ENCODE results near the gene ITPK1. TPM values are rescaled to one million over a fixed set of nuclear protein-coding genes. Genes with fewer than 3 reads are reported as not detected.

Gene ITPK1
- polyA plus RNA-seq, 1 of the 3 experiments (the other 2 are of a cell fraction) = 23.2 TPM

GRCh38 chr14:92907316-92907911, 208.3 kb downstream of the ITPK1 start:
- Histone ChIP-seq H2AFZ (ENCODE audit: low read depth) (no peak overlapping the region), H3K9me3 (no peaks in the 10 kb centered on the region), H3K27me3 (ENCODE audit: insufficient read depth) (no peaks in the 10 kb centered on the region), H3K4me2 (no peak overlapping the region), H3K9ac (no peak overlapping the region), H3K36me3 (replicated peaks in 1 of 2; ENCODE audit: control insufficient read depth in 1 of 2, insufficient read depth in 2 of 2, low read length in 1 of 2) (no peaks in the 10 kb centered on the region), H3K9me2 (no peaks in the 10 kb centered on the region), H3K4me1 (ENCODE audit: control insufficient read depth in 1 of 2, insufficient read depth in 2 of 2, low read depth in 1 of 2, low read length in 1 of 2) (peaks cover 0 to 19% of the 10 kb centered on the region in 2 experiments; a peak in 1 of 4 replicates), H4K20me1 (ENCODE audit: insufficient read depth) (no peaks in the 10 kb centered on the region), H3K4me3 (ENCODE audit: low read depth in 2 of 2, low read length in 1 of 2) (no peak overlapping the region), H3K27ac (ENCODE audit: low read depth in 2 of 2, low read length in 1 of 2) (peak overlapping the region in 1 of 2 experiments; percentile 93; a peak in 2 of 4 replicates), H3K79me2 (ENCODE audit: insufficient read depth) (no peaks in the 10 kb centered on the region), H3F3A (replicated peaks; ENCODE audit: insufficient read depth) (no peaks in the 10 kb centered on the region)
- ChIA-PET CTCF (interaction anchor here (0.7 to 1.6 kb wide), 6 partner anchors 8 to 206 kb away, joined by 3 to 6 read pairs (median 4); no protein-coding TSS in a partner anchor), POLR2A (interaction anchor here (0.8 to 2.0 kb wide), 10 partner anchors 9 to 104 kb away, joined by 3 to 23 read pairs (median 6); partner anchors contain the start of gene CHGA)
- no peak for DNase-seq
- no peak for TF ChIP-seq CTCF (IDR thresholded peaks at IDR 0.05)
- TF ChIP-seq ZBTB33 (IDR thresholded peaks at IDR 0.05; ENCODE audit: borderline replicate concordance, low read depth) = no peak
- 52% methylated on average over 6 of the region's 6 CpGs for WGBS (ENCODE audit: low lambda C conversion rate)

GRCh38 chr14:92906823-92907222, 208.9 kb downstream of the ITPK1 start:
- H3K9me3 ChIP-seq = no peaks in the 10 kb centered on the region
- H3K9me2 ChIP-seq = no peaks in the 10 kb centered on the region
- H3K4me1 ChIP-seq (ENCODE audit: control insufficient read depth in 1 of 2, insufficient read depth in 2 of 2, low read depth in 1 of 2, low read length in 1 of 2) = peaks cover 0 to 19% of the 10 kb centered on the region in 2 experiments; a peak in 1 of 4 replicates
- H3K79me2 ChIP-seq (ENCODE audit: insufficient read depth) = no peaks in the 10 kb centered on the region
- H3K36me3 ChIP-seq (replicated peaks in 1 of 2; ENCODE audit: control insufficient read depth in 1 of 2, insufficient read depth in 2 of 2, low read length in 1 of 2) = no peaks in the 10 kb centered on the region
- no peaks in the 10 kb centered on the region for H4K20me1 ChIP-seq (ENCODE audit: insufficient read depth)
- ChIA-PET POLR2A (interaction anchor here (0.8 to 2.0 kb wide), 11 partner anchors 10 to 105 kb away, joined by 3 to 23 read pairs (median 5); partner anchors contain the start of gene CHGA), CTCF (interaction anchor here (0.7 to 1.6 kb wide), 7 partner anchors 9 to 206 kb away, joined by 3 to 6 read pairs (median 3); no protein-coding TSS in a partner anchor)
- peak; percentile 75 for DNase-seq
- H2AFZ ChIP-seq (ENCODE audit: low read depth) = no peak overlapping the region
- no peaks in the 10 kb centered on the region for H3F3A ChIP-seq (replicated peaks; ENCODE audit: insufficient read depth)
- peak overlapping the region in 1 of 2 experiments; percentile 93; a peak in 2 of 4 replicates for H3K27ac ChIP-seq (ENCODE audit: low read depth in 2 of 2, low read length in 1 of 2)
- no peak overlapping the region for H3K4me3 ChIP-seq (ENCODE audit: low read depth in 2 of 2, low read length in 1 of 2)
- no peak overlapping the region for H3K9ac ChIP-seq
- H3K4me2 ChIP-seq = no peak overlapping the region
- 9% methylated on average over 5 of the region's 6 CpGs for WGBS (ENCODE audit: low lambda C conversion rate)
- H3K27me3 ChIP-seq (ENCODE audit: insufficient read depth) = no peaks in the 10 kb centered on the region
- no peak for TF ChIP-seq REST (IDR thresholded peaks at IDR 0.05; ENCODE audit: low read depth, low read length)
- peak; percentile 61 for TF ChIP-seq CHD2 (IDR thresholded peaks at IDR 0.05; ENCODE audit: low read length, partially characterized antibody)
- peak; percentile 85 for TF ChIP-seq FOXJ3 (CRISPR knock-in tag; IDR thresholded peaks at IDR 0.05)
- peak; percentile 69; the same call in 1 of the 2 replicates for TF ChIP-seq RCOR1 (IDR thresholded peaks at IDR 0.05; ENCODE audit: low read length)
- TF ChIP-seq NFIC (IDR thresholded peaks at IDR 0.05; ENCODE audit: borderline replicate concordance) = no peak
- no peak for TF ChIP-seq RFX5 (IDR thresholded peaks at IDR 0.05; ENCODE audit: low read length)
- TF ChIP-seq RAD21 (IDR thresholded peaks at IDR 0.05; ENCODE audit: low read length) = peak; percentile 37
- no peak for TF ChIP-seq TCF12 (IDR thresholded peaks at IDR 0.05)
- TF ChIP-seq GATA2 (CRISPR knock-in tag; IDR thresholded peaks at IDR 0.05) = peak; percentile 93
- TF ChIP-seq GABPA (IDR thresholded peaks at IDR 0.05; ENCODE audit: low read depth) = no peak
- TF ChIP-seq EP300 (IDR thresholded peaks at IDR 0.05; ENCODE audit: borderline replicate concordance in 1 of 2, low read depth in 1 of 2, low read length in 1 of 2) = peak in 1 of 2 experiments; percentile 91; a peak in 2 of 4 replicates
- no peak for TF ChIP-seq IRF3 (IDR thresholded peaks at IDR 0.05; ENCODE audit: low read depth, low read length)
- peak; percentile 35; the same call in 1 of the 2 replicates for TF ChIP-seq MXI1 (IDR thresholded peaks at IDR 0.05; ENCODE audit: low read depth, low read length)
- TF ChIP-seq MEF2A (IDR thresholded peaks at IDR 0.05; ENCODE audit: borderline replicate concordance, low read depth) = no peak

Measured in SK-N-SH (cell line).